Kidney tubule cell (primary cell): ENCODE measurements around the gene MCM3AP.
"Not testable (repeated sequence)": the region's sequence is repeated elsewhere in the genome, so short reads cannot be mapped to it uniquely, and the experiment has no call there.

ENCODE experiments used
- DNase-seq: peaks from one replicate; pipeline ENCODE4 v3.0.0-alpha.2; 2018; ENCODE audit warnings: low spot score

The MCM3AP gene

DNA sequence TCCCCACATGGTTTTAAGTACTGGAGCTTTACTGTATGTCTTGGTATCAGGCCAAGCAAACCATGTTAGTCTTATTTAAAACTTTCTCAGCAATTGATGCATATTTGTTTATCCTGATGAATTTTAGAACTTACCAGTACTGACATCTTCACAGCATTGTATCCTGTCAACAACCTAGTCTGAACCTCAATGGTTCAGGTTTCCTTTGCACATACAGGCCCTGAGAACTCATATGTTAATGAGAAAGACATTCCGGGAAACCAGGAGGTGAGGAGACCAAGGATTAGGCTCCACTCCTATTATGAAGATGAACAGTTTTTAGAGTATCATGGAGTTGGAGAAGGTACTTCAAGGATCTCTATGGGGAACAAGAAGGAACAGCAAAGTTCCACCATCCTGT, 43.8 kb downstream of the MCM3AP start:
- DNase-seq, result not testable (repeated sequence)

DNA sequence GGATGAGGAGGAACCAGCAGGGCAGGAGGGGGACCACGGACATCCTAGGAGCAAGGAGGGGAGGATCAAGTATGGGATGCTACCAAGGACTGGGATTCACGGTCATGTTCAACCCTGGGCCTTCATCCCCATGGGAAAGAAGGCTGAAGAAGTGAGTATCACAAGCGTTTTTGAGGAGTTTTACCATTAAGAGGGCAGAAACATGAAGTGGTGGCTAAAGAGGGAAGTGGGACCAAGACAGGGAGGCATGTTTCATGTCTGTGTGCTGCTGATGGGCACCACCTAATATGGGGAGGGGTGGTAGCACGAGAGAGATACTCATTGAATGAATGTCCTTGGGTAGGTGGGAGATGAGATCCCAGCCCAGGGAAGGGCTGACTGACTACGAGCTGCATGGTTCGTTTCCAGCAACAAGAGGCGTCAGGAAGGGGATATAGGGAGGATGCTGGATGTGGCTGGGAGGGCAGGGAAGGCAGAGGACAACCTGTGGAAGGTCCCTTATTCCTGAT, 45.5 kb downstream of the MCM3AP start:
- DNase-seq, result no peak

DNA sequence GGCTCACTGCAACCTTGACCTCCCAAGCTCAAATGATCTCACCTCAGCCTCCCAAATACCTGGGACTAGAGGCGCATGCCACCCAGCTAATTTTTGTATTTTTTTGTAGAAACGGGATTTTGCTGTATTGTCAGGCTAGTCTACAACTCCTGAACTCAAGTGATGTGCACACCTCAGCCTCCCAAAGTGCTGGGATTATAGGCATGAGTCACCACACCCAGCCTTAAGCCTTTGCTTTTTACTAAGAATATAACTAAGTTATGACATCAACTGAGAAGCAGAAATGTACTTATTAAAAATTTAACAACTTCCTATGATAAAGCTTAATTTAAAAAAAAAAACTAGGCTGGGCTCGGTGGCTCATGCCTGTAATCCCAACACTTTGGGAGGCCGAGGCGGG, 47.9 kb downstream of the MCM3AP start:
- DNase-seq, result no peak

GRCh38 chr21:46234436-46234950, 50.9 kb downstream of the MCM3AP start:
- DNase-seq, result no peak

DNA sequence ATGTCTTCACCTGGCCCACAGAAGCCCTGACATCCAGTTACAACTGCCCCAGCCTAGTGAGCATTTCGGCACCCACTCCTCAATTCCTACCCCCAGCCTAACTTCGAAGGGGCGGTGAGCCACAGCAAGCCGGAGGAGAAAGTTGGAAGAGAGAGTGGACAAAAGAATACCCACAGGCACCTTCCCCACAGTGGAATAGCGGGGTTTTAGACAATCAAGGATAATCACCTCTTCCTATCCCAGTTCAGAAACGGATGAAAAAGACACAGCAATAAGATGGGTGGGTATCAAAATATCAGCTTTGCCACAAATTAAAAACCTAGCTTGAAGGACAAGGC, 55.5 kb downstream of the MCM3AP start:
- no peak for DNase-seq

DNA sequence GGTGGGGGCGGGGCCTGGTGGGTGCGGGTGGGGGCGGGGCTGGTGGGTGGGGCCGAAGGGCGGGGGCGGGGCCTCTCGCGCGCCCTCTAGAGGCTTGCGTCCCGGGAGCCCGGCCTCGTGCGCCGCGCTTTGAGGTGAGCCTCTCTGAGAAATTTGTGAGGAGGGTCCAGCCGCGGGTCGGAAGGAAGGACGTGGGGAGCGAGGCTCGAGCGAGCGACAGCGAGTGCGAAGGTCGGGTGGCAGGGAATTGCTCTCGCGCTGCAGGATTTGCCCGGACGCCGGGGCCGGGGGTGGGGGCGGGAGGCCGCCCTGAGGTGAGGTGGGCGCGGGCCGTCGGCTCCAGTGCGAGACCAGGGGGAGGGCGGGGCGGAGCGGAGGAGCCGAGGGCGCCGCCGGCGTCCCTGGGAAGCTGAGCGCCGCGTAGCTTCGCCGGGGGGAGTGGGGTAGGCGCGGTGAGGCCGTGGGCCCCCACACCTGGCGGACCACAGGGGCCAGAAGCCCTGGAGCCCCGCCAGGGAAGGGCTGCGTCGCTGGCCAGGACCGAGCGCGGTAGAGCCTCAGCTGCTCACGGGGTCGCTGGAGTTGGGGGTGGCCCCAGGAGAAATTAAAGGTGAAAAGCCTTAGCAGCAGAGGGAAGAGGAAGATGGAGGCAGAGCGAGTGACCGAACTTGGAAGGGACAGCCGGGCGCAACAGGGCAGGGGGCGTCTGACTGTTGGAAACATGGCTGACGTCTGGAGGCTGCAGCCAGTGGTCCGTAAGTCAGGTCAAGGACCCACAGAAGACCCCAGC, 56.1 kb downstream of the MCM3AP start:
- DNase-seq, result no peak

- DNase-seq, result peak; percentile 98
These were observed 56.9 kb downstream of the MCM3AP start, which contains the start of gene LSS for GRCh38 chr21:46228345-46229051. Gene LSS, minus strand, starts transcription at chr21:46228774. Its CDS starts 29 bp downstream, at chr21:46228745.

DNA sequence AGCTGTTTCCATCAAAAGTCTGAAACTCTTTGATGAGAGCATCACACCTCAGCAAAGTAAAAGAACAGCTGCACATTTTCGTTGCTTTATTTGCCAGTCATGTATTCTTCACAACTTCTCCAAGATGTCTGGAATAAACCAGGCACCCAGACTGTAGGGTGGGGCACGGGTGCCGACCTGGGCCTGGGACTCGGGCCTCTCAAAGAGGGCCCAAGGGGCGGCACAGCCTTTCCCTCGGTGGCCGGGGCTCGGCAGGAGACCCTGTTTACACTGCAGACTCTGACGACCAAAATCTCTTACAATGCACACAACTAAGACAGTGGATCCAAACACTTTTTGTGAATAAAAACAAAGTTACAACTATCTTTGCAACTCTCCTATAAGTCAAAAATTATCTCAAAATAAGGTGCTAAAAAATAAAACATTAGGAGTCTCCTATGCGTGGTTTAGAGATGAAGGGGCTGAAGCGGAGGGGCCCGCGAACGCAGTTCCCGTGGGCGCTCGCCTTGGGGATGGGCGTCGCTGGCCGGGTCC, 57.5 kb downstream of the MCM3AP start:
- no peak for DNase-seq

DNA sequence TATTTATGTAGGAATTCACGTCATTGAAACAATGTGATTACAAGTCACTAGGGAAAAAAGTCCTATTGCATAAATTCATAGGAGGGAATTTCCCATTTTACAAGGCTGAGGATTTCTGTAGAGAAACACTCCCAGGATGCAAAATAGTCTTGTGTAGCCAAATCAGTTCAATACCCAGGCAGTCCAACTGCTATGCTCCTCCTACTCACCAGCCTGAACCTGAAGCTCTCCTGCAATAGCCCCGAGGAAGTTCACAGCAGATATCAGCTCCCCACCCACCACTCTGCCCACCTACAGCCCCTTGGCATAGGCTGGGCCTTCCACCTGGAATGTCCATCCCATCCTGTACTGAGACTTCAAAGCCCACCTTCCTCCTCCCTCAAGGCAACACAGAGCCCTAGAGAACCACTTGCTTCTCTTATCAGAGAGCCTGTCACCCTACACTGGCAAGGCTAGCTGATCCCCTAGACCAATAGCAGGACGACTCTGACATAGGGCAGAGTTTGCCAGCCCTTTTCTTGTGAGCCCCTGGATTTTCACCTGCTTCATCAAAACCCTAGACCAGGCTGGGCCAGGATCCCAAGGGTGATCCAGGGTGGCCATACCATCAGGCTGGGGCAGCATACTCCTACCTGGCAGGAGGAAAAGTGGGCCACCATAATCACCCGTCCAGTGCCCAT, 58.4 kb downstream of the MCM3AP start:
- peak; percentile 40 for DNase-seq

GRCh38 chr21:46226146-46226545, 59.3 kb downstream of the MCM3AP start:
- no peak for DNase-seq

- DNase-seq, result not testable (repeated sequence)
These were observed 61.8 kb downstream of the MCM3AP start for GRCh38 chr21:46223661-46224060.

DNA sequence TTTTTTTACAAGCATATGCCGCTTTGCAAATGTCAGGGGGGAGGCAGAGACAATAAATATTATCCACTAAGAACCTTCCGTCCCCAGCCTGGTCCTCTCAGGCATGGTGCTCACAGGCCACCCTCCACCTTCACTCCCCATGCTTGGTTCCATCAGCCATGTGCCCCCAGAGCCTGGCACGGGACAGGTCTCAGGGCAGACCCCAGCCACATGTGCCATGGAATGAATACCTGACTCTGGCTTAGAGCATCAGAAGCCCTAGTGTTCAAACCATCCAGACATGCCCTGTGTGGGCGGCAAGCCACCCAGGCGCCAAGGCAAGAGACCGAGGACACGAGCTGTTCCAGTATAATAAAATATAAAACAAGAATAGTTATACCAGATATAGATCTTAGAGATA, 62.2 kb downstream of the MCM3AP start:
- no peak for DNase-seq

GRCh38 chr21:46222436-46223116, 62.8 kb downstream of the MCM3AP start:
- no peak for DNase-seq

- DNase-seq, result no peak
These were observed 63.6 kb downstream of the MCM3AP start for GRCh38 chr21:46221664-46222435.

DNA sequence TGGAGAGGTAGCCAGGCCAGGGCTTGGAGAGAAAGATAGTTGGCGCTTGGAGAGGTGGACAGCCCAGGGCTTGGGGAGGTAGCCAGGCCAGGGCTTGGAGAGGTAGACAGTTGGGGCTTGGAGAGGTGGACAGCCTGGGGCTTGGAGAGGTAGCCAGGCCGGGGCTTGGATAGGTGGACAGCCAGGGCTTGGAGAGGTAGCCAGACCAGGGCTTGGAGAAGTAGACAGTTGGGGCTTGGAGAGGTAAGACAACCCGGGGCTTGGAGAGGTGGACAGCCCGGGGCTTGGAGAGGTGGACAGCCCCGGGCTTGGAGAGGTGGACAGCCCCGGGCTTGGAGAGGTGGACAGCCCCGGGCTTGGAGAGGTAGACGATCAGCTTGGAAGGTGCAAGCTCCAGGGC, 64.6 kb downstream of the MCM3AP start:
- no peak for DNase-seq

DNA sequence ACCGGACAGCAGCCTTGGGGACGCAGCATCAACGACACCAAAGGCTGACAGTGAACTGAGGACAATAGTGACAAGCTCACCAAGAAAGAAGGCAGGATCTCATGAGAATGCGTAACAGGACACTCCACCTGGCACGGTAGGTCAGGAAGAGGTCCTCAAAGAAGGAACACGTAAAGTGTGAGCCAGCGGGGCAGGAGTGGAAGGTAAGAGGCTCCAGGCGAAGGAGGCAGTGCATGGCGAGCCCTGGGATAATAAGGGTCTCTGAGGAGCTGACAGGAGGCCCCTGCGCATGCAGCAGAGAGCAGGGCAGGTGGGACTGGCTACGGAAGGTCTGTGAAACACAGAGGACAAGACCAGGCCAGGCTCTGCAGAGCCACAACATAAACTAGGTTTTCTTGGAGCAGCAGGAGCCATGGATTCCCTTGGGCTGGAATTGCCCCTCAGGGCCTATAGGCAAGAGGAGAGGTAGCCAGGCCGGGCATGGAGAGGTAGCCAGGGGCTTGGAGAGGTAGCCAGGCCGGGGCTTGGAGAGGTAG, 65.1 kb downstream of the MCM3AP start:
- no peak for DNase-seq

DNA sequence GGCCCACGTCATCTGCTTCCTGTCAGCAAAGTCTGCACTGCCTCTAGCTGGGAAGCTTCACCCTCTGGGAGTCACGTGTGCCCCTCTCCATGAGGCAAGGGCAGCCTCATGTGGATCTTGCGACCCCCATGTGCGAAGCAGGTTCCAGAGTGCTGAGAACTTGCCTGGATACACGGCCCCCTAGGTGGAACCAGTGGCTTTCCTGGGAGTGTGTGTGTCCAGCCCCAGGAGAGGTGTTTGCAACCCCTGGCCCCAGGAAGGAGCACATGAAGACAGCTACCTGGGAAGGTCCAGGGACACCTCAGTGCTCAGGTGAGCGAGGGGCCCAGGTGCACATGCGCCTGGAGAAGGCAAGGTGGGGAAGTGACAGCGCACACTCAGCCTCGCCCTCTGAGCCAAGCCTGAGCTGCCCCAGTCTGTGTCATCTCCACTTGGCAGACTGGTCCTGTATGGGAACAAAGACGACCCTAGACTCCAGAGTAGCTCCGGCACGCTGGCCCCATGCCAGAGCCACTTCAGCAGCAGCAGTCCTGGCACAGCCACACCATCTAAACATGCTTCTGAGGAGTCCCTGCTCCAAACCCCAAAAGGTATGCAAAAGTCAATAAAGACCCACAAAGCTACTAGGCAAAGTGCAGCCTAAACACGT, 65.7 kb downstream of the MCM3AP start:
- DNase-seq, result no peak

- DNase-seq, result no peak
These were observed 66.4 kb downstream of the MCM3AP start for GRCh38 chr21:46218906-46219590.

- DNase-seq, result no peak
These were observed 67.8 kb downstream of the MCM3AP start for GRCh38 chr21:46217511-46218196.
